ENCODE measurements around the gene FASTKD1.
"Not testable (repeated sequence)": the region's sequence is repeated elsewhere in the genome, so short reads cannot be mapped to it uniquely, and the experiment has no call there.

FASTKD1 gene

GRCh38 chr2:169573160-169573973 is at the start of gene FASTKD1:
TSS of gene FASTKD1 (minus strand) at chr2:169573865. CDS start at chr2:169572029, 1,836 bp downstream.
- peak within 1 kb of the TSS; percentile 26 for H3K4me3 ChIP-seq (ENCODE audit: low read length)
- H3K9ac ChIP-seq (ENCODE audit: low read length), result peak within 1 kb of the TSS; percentile 68
- H3K27me3 ChIP-seq (ENCODE audit: control insufficient read depth, insufficient read depth, low read length), result no peaks in the 10 kb centered on the region
- H3K36me3 ChIP-seq (ENCODE audit: control insufficient read depth, insufficient read depth, low read length), result no peaks in the 10 kb centered on the region
- H3K4me1 ChIP-seq (ENCODE audit: control insufficient read depth, insufficient read depth, low read length), result no peaks in the 10 kb centered on the region
- no peaks in the 10 kb centered on the region for H3K9me3 ChIP-seq (ENCODE audit: control insufficient read depth, low read length)

- Histone ChIP-seq H3K9me3 (ENCODE audit: control insufficient read depth, low read length) (no peaks in the 10 kb centered on the region), H3K36me3 (ENCODE audit: control insufficient read depth, insufficient read depth, low read length) (no peaks in the 10 kb centered on the region), H3K27me3 (ENCODE audit: control insufficient read depth, insufficient read depth, low read length) (no peaks in the 10 kb centered on the region)
Observed at GRCh38 chr2:169623235-169623634, 49.6 kb upstream of the FASTKD1 start.

GRCh38 chr2:169620509-169620908 is 46.8 kb upstream of the FASTKD1 start:
- Histone ChIP-seq H3K36me3 (ENCODE audit: control insufficient read depth, insufficient read depth, low read length) (no peaks in the 10 kb centered on the region), H3K9ac (ENCODE audit: low read length) (no peak overlapping the region), H3K9me3 (ENCODE audit: control insufficient read depth, low read length) (no peaks in the 10 kb centered on the region), H3K4me1 (ENCODE audit: control insufficient read depth, insufficient read depth, low read length) (no peaks in the 10 kb centered on the region), H3K4me3 (ENCODE audit: low read length) (no peak overlapping the region), H3K27me3 (ENCODE audit: control insufficient read depth, insufficient read depth, low read length) (no peaks in the 10 kb centered on the region)

More at GRCh38 chr2:169623235-169623634, 49.6 kb upstream of the FASTKD1 start:
- Histone ChIP-seq H3K9ac (ENCODE audit: low read length) (no peak overlapping the region), H3K4me3 (ENCODE audit: low read length) (no peak overlapping the region), H3K4me1 (ENCODE audit: control insufficient read depth, insufficient read depth, low read length) (no peaks in the 10 kb centered on the region)

- no peaks in the 10 kb centered on the region for H3K9me3 ChIP-seq (ENCODE audit: control insufficient read depth, low read length)
- no peaks in the 10 kb centered on the region for H3K4me1 ChIP-seq (ENCODE audit: control insufficient read depth, insufficient read depth, low read length)
- no peak overlapping the region for H3K4me3 ChIP-seq (ENCODE audit: low read length)
- H3K9ac ChIP-seq (ENCODE audit: low read length), result no peak overlapping the region
- H3K27me3 ChIP-seq (ENCODE audit: control insufficient read depth, insufficient read depth, low read length), result no peaks in the 10 kb centered on the region
- H3K36me3 ChIP-seq (ENCODE audit: control insufficient read depth, insufficient read depth, low read length), result no peaks in the 10 kb centered on the region
Observed at GRCh38 chr2:169619946-169620345, 46.3 kb upstream of the FASTKD1 start.

- H3K4me3 ChIP-seq (ENCODE audit: low read length); H3K36me3 ChIP-seq (ENCODE audit: control insufficient read depth, insufficient read depth, low read length); H3K9me3 ChIP-seq (ENCODE audit: control insufficient read depth, low read length); H3K9ac ChIP-seq (ENCODE audit: low read length); H3K4me1 ChIP-seq (ENCODE audit: control insufficient read depth, insufficient read depth, low read length); H3K27me3 ChIP-seq (ENCODE audit: control insufficient read depth, insufficient read depth, low read length): not testable (repeated sequence)
Observed at GRCh38 chr2:169615982-169616381, 42.3 kb upstream of the FASTKD1 start.

GRCh38 chr2:169613876-169614275 is 40.2 kb upstream of the FASTKD1 start:
- Histone ChIP-seq H3K36me3 (ENCODE audit: control insufficient read depth, insufficient read depth, low read length) (no peaks in the 10 kb centered on the region), H3K9ac (ENCODE audit: low read length) (no peak overlapping the region), H3K27me3 (ENCODE audit: control insufficient read depth, insufficient read depth, low read length) (no peaks in the 10 kb centered on the region)

GRCh38 chr2:169609264-169609663 is 35.6 kb upstream of the FASTKD1 start:
- no peak overlapping the region for H3K9ac ChIP-seq (ENCODE audit: low read length)
- H3K27me3 ChIP-seq (ENCODE audit: control insufficient read depth, insufficient read depth, low read length), result no peaks in the 10 kb centered on the region
- H3K9me3 ChIP-seq (ENCODE audit: control insufficient read depth, low read length), result no peaks in the 10 kb centered on the region
- no peaks in the 10 kb centered on the region for H3K4me1 ChIP-seq (ENCODE audit: control insufficient read depth, insufficient read depth, low read length)
- H3K4me3 ChIP-seq (ENCODE audit: low read length), result no peak overlapping the region
- H3K36me3 ChIP-seq (ENCODE audit: control insufficient read depth, insufficient read depth, low read length), result no peaks in the 10 kb centered on the region

More at GRCh38 chr2:169613876-169614275, 40.2 kb upstream of the FASTKD1 start:
- no peaks in the 10 kb centered on the region for H3K4me1 ChIP-seq (ENCODE audit: control insufficient read depth, insufficient read depth, low read length)
- H3K4me3 ChIP-seq (ENCODE audit: low read length), result no peak overlapping the region
- H3K9me3 ChIP-seq (ENCODE audit: control insufficient read depth, low read length), result no peaks in the 10 kb centered on the region

GRCh38 chr2:169599568-169599967 is 25.9 kb upstream of the FASTKD1 start:
- Histone ChIP-seq H3K4me3 (ENCODE audit: low read length) (no peak overlapping the region), H3K9me3 (ENCODE audit: control insufficient read depth, low read length) (no peaks in the 10 kb centered on the region), H3K4me1 (ENCODE audit: control insufficient read depth, insufficient read depth, low read length) (peaks cover 4% of the 10 kb centered on the region), H3K36me3 (ENCODE audit: control insufficient read depth, insufficient read depth, low read length) (no peaks in the 10 kb centered on the region), H3K27me3 (ENCODE audit: control insufficient read depth, insufficient read depth, low read length) (no peaks in the 10 kb centered on the region), H3K9ac (ENCODE audit: low read length) (no peak overlapping the region)

- H3K9me3 ChIP-seq (ENCODE audit: control insufficient read depth, low read length), result no peaks in the 10 kb centered on the region
- H3K27me3 ChIP-seq (ENCODE audit: control insufficient read depth, insufficient read depth, low read length), result no peaks in the 10 kb centered on the region
- H3K9ac ChIP-seq (ENCODE audit: low read length), result no peak overlapping the region
- peaks cover 4% of the 10 kb centered on the region for H3K4me1 ChIP-seq (ENCODE audit: control insufficient read depth, insufficient read depth, low read length)
- H3K36me3 ChIP-seq (ENCODE audit: control insufficient read depth, insufficient read depth, low read length), result no peaks in the 10 kb centered on the region
- no peak overlapping the region for H3K4me3 ChIP-seq (ENCODE audit: low read length)
Observed at GRCh38 chr2:169598982-169599381, 25.3 kb upstream of the FASTKD1 start.

- not testable (repeated sequence) for H3K36me3 ChIP-seq (ENCODE audit: control insufficient read depth, insufficient read depth, low read length); H3K9ac ChIP-seq (ENCODE audit: low read length); H3K4me1 ChIP-seq (ENCODE audit: control insufficient read depth, insufficient read depth, low read length); H3K27me3 ChIP-seq (ENCODE audit: control insufficient read depth, insufficient read depth, low read length); H3K4me3 ChIP-seq (ENCODE audit: low read length); H3K9me3 ChIP-seq (ENCODE audit: control insufficient read depth, low read length)
Observed at GRCh38 chr2:169596546-169596945, 22.9 kb upstream of the FASTKD1 start.

- H3K27me3 ChIP-seq (ENCODE audit: control insufficient read depth, insufficient read depth, low read length), result no peaks in the 10 kb centered on the region
- H3K36me3 ChIP-seq (ENCODE audit: control insufficient read depth, insufficient read depth, low read length), result no peaks in the 10 kb centered on the region
- H3K4me3 ChIP-seq (ENCODE audit: low read length), result no peak overlapping the region
- H3K4me1 ChIP-seq (ENCODE audit: control insufficient read depth, insufficient read depth, low read length), result peaks cover 2% of the 10 kb centered on the region
- H3K9me3 ChIP-seq (ENCODE audit: control insufficient read depth, low read length), result no peaks in the 10 kb centered on the region
- no peak overlapping the region for H3K9ac ChIP-seq (ENCODE audit: low read length)
Observed at GRCh38 chr2:169590804-169591203, 17.1 kb upstream of the FASTKD1 start.

GRCh38 chr2:169585673-169586072 is 12.0 kb upstream of the FASTKD1 start:
- no peaks in the 10 kb centered on the region for H3K27me3 ChIP-seq (ENCODE audit: control insufficient read depth, insufficient read depth, low read length)
- H3K9ac ChIP-seq (ENCODE audit: low read length), result peak overlapping the region; percentile 51
- H3K36me3 ChIP-seq (ENCODE audit: control insufficient read depth, insufficient read depth, low read length), result no peaks in the 10 kb centered on the region
- H3K4me3 ChIP-seq (ENCODE audit: low read length), result peak overlapping the region; percentile 100
- H3K9me3 ChIP-seq (ENCODE audit: control insufficient read depth, low read length), result no peaks in the 10 kb centered on the region
- H3K4me1 ChIP-seq (ENCODE audit: control insufficient read depth, insufficient read depth, low read length), result peaks cover 10% of the 10 kb centered on the region

Measured in mucosa of stomach (tissue), 1 donor.